HepG2 (cell line): ENCODE data around the gene HOXA5. TPM values are rescaled to one million over a fixed set of nuclear protein-coding genes. Genes with fewer than 3 reads are reported as not detected.
A peak's percentile ranks its signal among the peaks of the same experiment; 100 is the strongest.

ENCODE experiments used
- ATAC-seq: fragments of 200-7000 bp; cut with Tn5 transposase; 3 replicates; pipeline ENCODE4 v1.9.1; 2020; ENCODE audit warnings: mild to moderate bottlenecking, moderate library complexity
- BruUV-seq: library from RNA; stranded (reverse); fragments of 400-500 nt; replicated peaks from 2 replicates; lab custom pipeline; 2021; lab: Mats Ljungman, UMichigan
- CTCF ChIA-PET: fragments of 300-600 bp; formaldehyde crosslinking; extraction: SDS; loops from one replicate; lab custom pipeline; 2021; ENCODE audit warnings: low total read pairs, inconsistent platforms, low intra/inter-chr PET ratio; lab: Yijun Ruan, JAX
- POLR2A ChIA-PET: fragments of 350-600 bp; sonication (Branson Sonifier 250); formaldehyde crosslinking; loops from one replicate; lab custom pipeline; 2020; ENCODE audit warnings: antibody characterized with exemption, inconsistent platforms; lab: Yijun Ruan, JAX
- DNase-seq: peaks from one replicate; pipeline ENCODE4 v3.0.0-alpha.2; 2015; ENCODE audit warnings: low spot score
- FAIRE-seq: peaks from 3 replicates; lab custom pipeline; 2011; peaks lifted over from hg19 to GRCh38; lab: Jason Lieb, UNC
- H2AFZ ChIP-seq: one replicate; pipeline ENCODE4 v1.6.1; 2011; ENCODE audit warnings: low read length, inconsistent platforms
- H3K27ac ChIP-seq: fragments of 300-600 bp; 3 replicates; pipeline ENCODE4 v1.8.0; 2011; ENCODE audit warnings: mixed run types, mild to moderate bottlenecking, mixed read lengths, low read length, inconsistent platforms; ENCODE audit not compliant: insufficient read depth; ENCODE audit errors: extremely low read length
- H3K27me3 ChIP-seq, 2 experiments: fragments of 200-600 bp in 1 of 2; 2 replicates in 1 of 2; 3 replicates in 1 of 2; pipeline versions ENCODE4 v1.6.0 to v1.8.0; 2011; ENCODE audit warnings: low read length in 2 of 2, mild to moderate bottlenecking in 2 of 2, moderate library complexity in 2 of 2, inconsistent platforms in 1 of 2; ENCODE audit not compliant: insufficient read depth in 2 of 2, control insufficient read depth in 1 of 2
- H3K36me3 ChIP-seq, 2 experiments: fragments of 200-600 bp in 1 of 2; replicated peaks in 1 of 2; 2 replicates in 1 of 2; 3 replicates in 1 of 2; pipeline versions ENCODE4 v1.5.1 to v1.8.0; 2011; ENCODE audit warnings: low read length in 2 of 2, inconsistent platforms in 1 of 2; ENCODE audit not compliant: insufficient read depth in 2 of 2, control insufficient read depth in 1 of 2
- H3K4me1 ChIP-seq: 2 replicates; pipeline ENCODE4 v1.5.1; 2012; ENCODE audit warnings: low read length, inconsistent platforms; ENCODE audit not compliant: insufficient read depth
- H3K4me2 ChIP-seq: 2 replicates; pipeline ENCODE4 v1.6.0; 2011; ENCODE audit warnings: low read depth, low read length, inconsistent platforms
- H3K4me3 ChIP-seq, 3 experiments: fragments of 200-600 bp in 1 of 3; sonication (generic), shearing (Covaris generic) in 1 of 3; replicated peaks in 1 of 3; 2 replicates each; pipeline ENCODE4 v1.5.1; 2011 to 2016; ENCODE audit warnings: low read length in 3 of 3, inconsistent platforms in 2 of 3, low read depth in 2 of 3, mild to moderate bottlenecking in 2 of 3, control low read depth in 1 of 3, mixed read lengths in 1 of 3; ENCODE audit not compliant: insufficient read depth in 1 of 3
- H3K79me2 ChIP-seq: one replicate; pipeline ENCODE4 v1.6.1; 2011; ENCODE audit warnings: low read length, inconsistent platforms; ENCODE audit not compliant: insufficient read depth
- H3K9ac ChIP-seq: 2 replicates; pipeline ENCODE4 v1.6.0; 2011; ENCODE audit warnings: mild to moderate bottlenecking, low read depth, low read length, inconsistent platforms; ENCODE audit not compliant: insufficient read depth
- H3K9me3 ChIP-seq: 2 replicates; pipeline ENCODE4 v1.5.1; 2012; ENCODE audit warnings: mild to moderate bottlenecking, low read length
- H4K20me1 ChIP-seq: 2 replicates; pipeline ENCODE4 v1.6.0; 2011; ENCODE audit warnings: inconsistent platforms, mild to moderate bottlenecking, low read length, moderate library complexity; ENCODE audit not compliant: insufficient read depth
- GRHL1 ChIP-seq: sonication (generic); formaldehyde crosslinking; conservative IDR thresholded peaks from 2 replicates; pipeline ENCODE4 v1.8.0; 2022; ENCODE audit warnings: missing genetic modification reagents
- JUND ChIP-seq: sonication (generic); formaldehyde crosslinking; IDR thresholded peaks from 2 replicates; pipeline ENCODE4 v1.8.0; 2022; ENCODE audit warnings: mild to moderate bottlenecking, missing genetic modification reagents
- KMT2A ChIP-seq: sonication (generic); formaldehyde crosslinking; IDR thresholded peaks from 2 replicates; pipeline ENCODE4 v1.4.0; 2020; ENCODE audit warnings: missing genetic modification reagents
- NR0B2 ChIP-seq: sonication (generic); formaldehyde crosslinking; IDR thresholded peaks from 2 replicates; pipeline ENCODE4 v1.4.0; 2020; ENCODE audit warnings: mild to moderate bottlenecking, missing genetic modification reagents
- PAX8 ChIP-seq: sonication (generic); formaldehyde crosslinking; IDR thresholded peaks from 2 replicates; pipeline ENCODE4 v1.8.0; 2022; ENCODE audit warnings: mild to moderate bottlenecking, missing genetic modification reagents, borderline replicate concordance
- ZNF274 ChIP-seq: sonication (generic); formaldehyde crosslinking; IDR thresholded peaks from 2 replicates; pipeline ENCODE4 v1.5.1; 2020; ENCODE audit warnings: mild to moderate bottlenecking, missing genetic modification reagents
- WGBS: methylation state at CpG from one replicate; pipeline ENCODE4 v1.1.6; 2017; ENCODE audit warnings: low lambda C conversion rate; 5-methylcytosine and 5-hydroxymethylcytosine counted together
- in situ Hi-C: cut with HindIII; loops from 2 replicates; pipeline ENCODE4 v1.10.0; 2017; ENCODE audit warnings: low pct_unique_long_range_greater_than_20kb; ENCODE audit not compliant: extremely low pct_ligation_motif_present
- intact Hi-C: fragments of 100-400 bp; cut with micrococcal nuclease; formaldehyde crosslinking; loops from one replicate; pipeline ENCODE4 v1.10.0; 2022; ENCODE audit not compliant: unreplicated experiment
- polyA plus RNA-seq, 8 experiments: library from polyadenylated mRNA; depleted of rRNA in 3 of 8; stranded (reverse) in 7 of 8; unstranded in 1 of 8; fragments of >200 nt; fragmentation: Illumina TruSeq in 4 of 8; extraction: Trizol in 4 of 8; gene quantifications; 2 replicates each; pipeline versions ENCODE4 v1.2.1 to v1.2.3, GENCODE V29; 2011 to 2016; ENCODE audit warnings: low read depth in 4 of 8, missing spikeins in 1 of 8, mixed read lengths in 1 of 8; ENCODE audit not compliant: insufficient read depth in 1 of 8
- total RNA-seq, 5 experiments: library from RNA; depleted of rRNA; stranded (reverse); fragments of >200 nt; fragmentation: Illumina TruSeq; extraction: Trizol; gene quantifications; 2 replicates each; pipeline ENCODE4 v1.2.3, GENCODE V29; 2016; ENCODE audit warnings: low read depth in 1 of 5
- TF ChIP-seq, protein P1 (sequence below): sonication (generic); formaldehyde crosslinking; IDR thresholded peaks from 2 replicates; pipeline ENCODE4 v1.5.1; 2020; ENCODE audit warnings: missing genetic modification reagents, mild to moderate bottlenecking, borderline replicate concordance
- TF ChIP-seq, protein P2 (sequence below): sonication (generic); formaldehyde crosslinking; IDR thresholded peaks from 2 replicates; pipeline ENCODE4 v1.5.0; 2020; ENCODE audit warnings: missing genetic modification reagents
- TF ChIP-seq, protein P3 (sequence below): IDR thresholded peaks from 2 replicates; pipeline ENCODE4 v1.6.1; 2016; ENCODE audit warnings: mild to moderate bottlenecking, missing biosample characterization, missing genetic modification reagents
- TF ChIP-seq, protein P4 (sequence below): sonication (generic); formaldehyde crosslinking; IDR thresholded peaks from 2 replicates; pipeline ENCODE4 v1.4.0; 2020; ENCODE audit warnings: missing genetic modification reagents

The HOXA5 gene
- total and polyA plus RNA-seq, 2 of the 13 experiments (the other 11 are each of a cell fraction or from before 2014, with no cell fraction given): 3.2 to 3.6 TPM

DNA sequence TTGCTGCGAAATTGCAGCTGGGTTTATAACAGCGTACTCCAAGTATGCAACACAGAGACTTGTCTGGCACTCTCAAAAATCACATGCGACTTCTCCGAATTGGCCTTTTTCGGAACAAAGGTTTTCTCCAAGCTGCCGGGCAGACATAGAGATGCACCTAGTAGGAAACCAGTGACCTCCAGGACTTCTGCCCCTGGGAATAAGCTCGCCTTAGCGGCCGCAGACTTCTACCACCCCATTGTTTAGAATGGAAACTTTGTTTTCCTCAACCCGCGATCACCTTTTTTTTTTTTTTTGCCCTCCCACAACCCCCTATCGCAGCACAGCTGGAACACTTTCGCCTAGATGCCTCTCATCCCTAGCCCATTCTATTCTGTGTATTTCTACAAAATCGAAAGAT, 35.5 kb upstream of the HOXA5 start:
- no peak overlapping the region for H3K4me3 ChIP-seq
- no peak for ATAC-seq
- H2AFZ ChIP-seq: no peak overlapping the region
- H3K27me3 ChIP-seq: peaks cover 12 to 85% of the 10 kb centered on the region in 2 experiments
- no peak overlapping the region for H3K27ac ChIP-seq
- in situ Hi-C loops (no loop called here), intact Hi-C loops (no loop called here)
- H3K9me3 ChIP-seq: no peaks in the 10 kb centered on the region
- no peaks in the 10 kb centered on the region for H4K20me1 ChIP-seq
- DNase-seq: no peak
- H3K36me3 ChIP-seq: no peaks in the 10 kb centered on the region
- peaks cover 28% of the 10 kb centered on the region for H3K4me1 ChIP-seq
- WGBS: 75% methylated on average over 14 of the region's 14 CpGs
- BruUV-seq: no TSS peak
- no peaks in the 10 kb centered on the region for H3K79me2 ChIP-seq
- no peak for FAIRE-seq
- peak overlapping the region; percentile 17; the same call in 1 of the 2 replicates for H3K9ac ChIP-seq
- ChIA-PET POLR2A (no interaction called here), CTCF (no interaction called here)
- peak overlapping the region; percentile 83 for H3K4me2 ChIP-seq
- TF ChIP-seq, protein P1, sequence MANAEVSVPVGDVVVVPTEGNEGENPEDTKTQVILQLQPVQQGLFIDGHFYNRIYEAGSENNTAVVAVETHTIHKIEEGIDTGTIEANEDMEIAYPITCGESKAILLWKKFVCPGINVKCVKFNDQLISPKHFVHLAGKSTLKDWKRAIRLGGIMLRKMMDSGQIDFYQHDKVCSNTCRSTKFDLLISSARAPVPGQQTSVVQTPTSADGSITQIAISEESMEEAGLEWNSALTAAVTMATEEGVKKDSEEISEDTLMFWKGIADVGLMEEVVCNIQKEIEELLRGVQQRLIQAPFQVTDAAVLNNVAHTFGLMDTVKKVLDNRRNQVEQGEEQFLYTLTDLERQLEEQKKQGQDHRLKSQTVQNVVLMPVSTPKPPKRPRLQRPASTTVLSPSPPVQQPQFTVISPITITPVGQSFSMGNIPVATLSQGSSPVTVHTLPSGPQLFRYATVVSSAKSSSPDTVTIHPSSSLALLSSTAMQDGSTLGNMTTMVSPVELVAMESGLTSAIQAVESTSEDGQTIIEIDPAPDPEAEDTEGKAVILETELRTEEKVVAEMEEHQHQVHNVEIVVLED (CRISPR knock-in tag): no peak
- TF ChIP-seq, protein P2, sequence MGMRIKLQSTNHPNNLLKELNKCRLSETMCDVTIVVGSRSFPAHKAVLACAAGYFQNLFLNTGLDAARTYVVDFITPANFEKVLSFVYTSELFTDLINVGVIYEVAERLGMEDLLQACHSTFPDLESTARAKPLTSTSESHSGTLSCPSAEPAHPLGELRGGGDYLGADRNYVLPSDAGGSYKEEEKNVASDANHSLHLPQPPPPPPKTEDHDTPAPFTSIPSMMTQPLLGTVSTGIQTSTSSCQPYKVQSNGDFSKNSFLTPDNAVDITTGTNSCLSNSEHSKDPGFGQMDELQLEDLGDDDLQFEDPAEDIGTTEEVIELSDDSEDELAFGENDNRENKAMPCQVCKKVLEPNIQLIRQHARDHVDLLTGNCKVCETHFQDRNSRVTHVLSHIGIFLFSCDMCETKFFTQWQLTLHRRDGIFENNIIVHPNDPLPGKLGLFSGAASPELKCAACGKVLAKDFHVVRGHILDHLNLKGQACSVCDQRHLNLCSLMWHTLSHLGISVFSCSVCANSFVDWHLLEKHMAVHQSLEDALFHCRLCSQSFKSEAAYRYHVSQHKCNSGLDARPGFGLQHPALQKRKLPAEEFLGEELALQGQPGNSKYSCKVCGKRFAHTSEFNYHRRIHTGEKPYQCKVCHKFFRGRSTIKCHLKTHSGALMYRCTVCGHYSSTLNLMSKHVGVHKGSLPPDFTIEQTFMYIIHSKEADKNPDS (CRISPR knock-in tag): no peak
- no peak for TF ChIP-seq PAX8 (CRISPR knock-in tag)
- TF ChIP-seq, protein P3, sequence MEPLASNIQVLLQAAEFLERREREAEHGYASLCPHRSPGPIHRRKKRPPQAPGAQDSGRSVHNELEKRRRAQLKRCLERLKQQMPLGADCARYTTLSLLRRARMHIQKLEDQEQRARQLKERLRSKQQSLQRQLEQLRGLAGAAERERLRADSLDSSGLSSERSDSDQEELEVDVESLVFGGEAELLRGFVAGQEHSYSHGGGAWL (CRISPR knock-in tag): no peak
- TF ChIP-seq ZNF274 (CRISPR knock-in tag): no peak
- TF ChIP-seq, protein P4, sequence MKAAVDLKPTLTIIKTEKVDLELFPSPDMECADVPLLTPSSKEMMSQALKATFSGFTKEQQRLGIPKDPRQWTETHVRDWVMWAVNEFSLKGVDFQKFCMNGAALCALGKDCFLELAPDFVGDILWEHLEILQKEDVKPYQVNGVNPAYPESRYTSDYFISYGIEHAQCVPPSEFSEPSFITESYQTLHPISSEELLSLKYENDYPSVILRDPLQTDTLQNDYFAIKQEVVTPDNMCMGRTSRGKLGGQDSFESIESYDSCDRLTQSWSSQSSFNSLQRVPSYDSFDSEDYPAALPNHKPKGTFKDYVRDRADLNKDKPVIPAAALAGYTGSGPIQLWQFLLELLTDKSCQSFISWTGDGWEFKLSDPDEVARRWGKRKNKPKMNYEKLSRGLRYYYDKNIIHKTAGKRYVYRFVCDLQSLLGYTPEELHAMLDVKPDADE (CRISPR knock-in tag): no peak
- no peak for TF ChIP-seq JUND (CRISPR knock-in tag)
- TF ChIP-seq GRHL1 (CRISPR knock-in tag): no peak
- TF ChIP-seq NR0B2 (CRISPR knock-in tag): no peak
- TF ChIP-seq KMT2A: no peak
